Trophoblast cell (in vitro differentiated cells and primary cell): Measurements from ENCODE around the gene GP5.
A peak's percentile ranks its signal among the peaks of the same experiment; 100 is the strongest.

Experiments
- DNase-seq, 2 donors: peaks; one replicate each; pipeline ENCODE4 v3.0.0-alpha.2; 2016
- H2AFZ ChIP-seq: 2 replicates; pipeline ENCODE4 v1.6.1; 2013; ENCODE audit warnings: low read length, moderate library complexity, mild to moderate bottlenecking; ENCODE audit not compliant: insufficient read depth, poor library complexity
- H2AK5ac ChIP-seq: 2 replicates; pipeline ENCODE4 v1.6.1; 2013; ENCODE audit warnings: mild to moderate bottlenecking, low read length
- H2BK120ac ChIP-seq: 2 replicates; pipeline ENCODE4 v1.6.1; 2013; ENCODE audit warnings: low read length, mild to moderate bottlenecking, moderate library complexity; ENCODE audit not compliant: insufficient read depth, poor library complexity
- H2BK12ac ChIP-seq: 2 replicates; pipeline ENCODE4 v1.6.1; 2013; ENCODE audit warnings: mild to moderate bottlenecking, low read length, moderate library complexity
- H2BK5ac ChIP-seq: 2 replicates; pipeline ENCODE4 v1.6.1; 2013; ENCODE audit warnings: low read length, low read depth, moderate library complexity, mild to moderate bottlenecking; ENCODE audit not compliant: poor library complexity
- H3K14ac ChIP-seq: 2 replicates; pipeline ENCODE4 v1.6.1; 2013; ENCODE audit warnings: mild to moderate bottlenecking, low read length
- H3K18ac ChIP-seq: 2 replicates; pipeline ENCODE4 v1.6.1; 2013; ENCODE audit warnings: mild to moderate bottlenecking, low read length
- H3K23ac ChIP-seq: 2 replicates; pipeline ENCODE4 v1.6.1; 2013; ENCODE audit warnings: low read length
- H3K27ac ChIP-seq: 2 replicates; pipeline ENCODE4 v1.5.1; 2013; ENCODE audit warnings: low read depth, mild to moderate bottlenecking, inconsistent platforms, low read length, moderate library complexity
- H3K27me3 ChIP-seq: 2 replicates; pipeline ENCODE4 v1.6.1; 2013; ENCODE audit warnings: inconsistent platforms, mild to moderate bottlenecking, low read length, moderate library complexity; ENCODE audit not compliant: insufficient read depth
- H3K36me3 ChIP-seq, 2 experiments: 1 replicate in 1 of 2; 2 replicates in 1 of 2; pipeline ENCODE4 v1.6.1; 2013; ENCODE audit warnings: low read length in 2 of 2, mild to moderate bottlenecking in 2 of 2, moderate library complexity in 1 of 2; ENCODE audit not compliant: insufficient read depth in 2 of 2, control insufficient read depth in 1 of 2
- H3K4ac ChIP-seq: 2 replicates; pipeline ENCODE4 v1.6.1; 2013; ENCODE audit warnings: low read depth, mild to moderate bottlenecking, low read length, moderate library complexity
- H3K4me1 ChIP-seq, 2 experiments: 1 replicate in 1 of 2; 2 replicates in 1 of 2; pipeline ENCODE4 v1.6.1; 2013; ENCODE audit warnings: low read length in 2 of 2, mild to moderate bottlenecking in 2 of 2, moderate library complexity in 1 of 2; ENCODE audit not compliant: insufficient read depth in 2 of 2, control insufficient read depth in 1 of 2
- H3K4me2 ChIP-seq: 2 replicates; pipeline ENCODE4 v1.6.1; 2013; ENCODE audit warnings: inconsistent platforms, mild to moderate bottlenecking, low read length, moderate library complexity
- H3K4me3 ChIP-seq: 2 replicates; pipeline ENCODE4 v1.5.1; 2013; ENCODE audit warnings: mild to moderate bottlenecking, low read depth, low read length, inconsistent platforms
- H3K79me1 ChIP-seq: one replicate; pipeline ENCODE4 v1.6.1; 2013; ENCODE audit warnings: low read length
- H3K79me2 ChIP-seq: 2 replicates; pipeline ENCODE4 v1.6.1; 2013; ENCODE audit warnings: low read length, mild to moderate bottlenecking; ENCODE audit not compliant: control insufficient read depth, insufficient read depth, poor library complexity
- H3K9ac ChIP-seq: 2 replicates; pipeline ENCODE4 v1.6.1; 2013; ENCODE audit warnings: mild to moderate bottlenecking, low read length
- H3K9me3 ChIP-seq: 2 replicates; pipeline ENCODE4 v1.6.1; 2013; ENCODE audit warnings: low read depth, mild to moderate bottlenecking, control low read depth, inconsistent platforms, low read length; ENCODE audit not compliant: insufficient read depth
- H4K12ac ChIP-seq: 2 replicates; pipeline ENCODE4 v1.6.1; 2013; ENCODE audit warnings: low read depth, mild to moderate bottlenecking, low read length, moderate library complexity
- H4K8ac ChIP-seq: 2 replicates; pipeline ENCODE4 v1.6.1; 2013; ENCODE audit warnings: low read depth, mild to moderate bottlenecking, low read length, moderate library complexity
- H4K91ac ChIP-seq: one replicate; pipeline ENCODE4 v1.6.1; 2013; ENCODE audit warnings: low read depth, mild to moderate bottlenecking, low read length, moderate library complexity
- WGBS: extraction: QIAGEN DNeasy Blood & Tissue Kit; methylation state at CpG from one replicate; pipeline ENCODE4 v1.1.7; 2013; ENCODE audit warnings: missing lambda C conversion rate; ENCODE audit not compliant: insufficient read length, insufficient coverage; ENCODE audit errors: extremely low coverage; 5-methylcytosine and 5-hydroxymethylcytosine counted together

GP5 gene

DNA sequence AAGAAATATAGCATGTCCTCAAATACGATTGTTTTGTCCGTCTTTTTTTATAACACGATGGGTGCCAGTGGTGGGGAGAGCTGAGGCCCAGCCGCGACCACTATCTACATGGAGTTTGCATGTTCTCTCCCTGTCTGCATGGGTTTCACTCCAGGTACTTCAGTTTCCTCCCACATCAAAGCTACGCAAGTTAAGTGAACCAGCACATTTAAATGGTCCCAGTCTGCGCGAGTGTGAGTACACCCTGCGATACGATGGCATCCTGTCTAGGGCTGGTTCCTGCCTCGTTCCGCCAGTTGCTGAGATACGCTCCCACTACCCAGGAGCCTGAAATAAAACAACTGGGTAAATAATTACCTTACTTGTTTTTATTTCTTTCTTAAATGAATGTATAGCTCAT is 47.1 kb upstream of the GP5 start:
- no peak overlapping the region for H3K4me2 ChIP-seq
- no peak overlapping the region for H2BK5ac ChIP-seq
- H3K9me3 ChIP-seq, result no peaks in the 10 kb centered on the region
- H3K18ac ChIP-seq, result no peak overlapping the region
- peaks cover 10 to 11% of the 10 kb centered on the region in 2 experiments for H3K36me3 ChIP-seq
- no peaks in the 10 kb centered on the region for H3K79me1 ChIP-seq
- H3K14ac ChIP-seq, result no peak overlapping the region
- no peak overlapping the region for H4K8ac ChIP-seq
- no peak overlapping the region for H4K91ac ChIP-seq
- H3K4me1 ChIP-seq, result no peaks in the 10 kb centered on the region
- no peak overlapping the region for H3K27ac ChIP-seq
- WGBS, result no CpG with 5 or more reads among the region's 13 CpGs
- H3K4me3 ChIP-seq, result no peak overlapping the region
- no peak overlapping the region for H2AFZ ChIP-seq
- no peak overlapping the region for H3K23ac ChIP-seq
- no peaks in the 10 kb centered on the region for H3K27me3 ChIP-seq
- no peaks in the 10 kb centered on the region for H3K79me2 ChIP-seq
- no peak overlapping the region for H3K4ac ChIP-seq
- H4K12ac ChIP-seq, result no peak overlapping the region
- no peak overlapping the region for H2BK120ac ChIP-seq
- H2BK12ac ChIP-seq, result no peak overlapping the region
- no peak overlapping the region for H2AK5ac ChIP-seq
- H3K9ac ChIP-seq, result peak overlapping the region; percentile 53
- DNase-seq, result no peak

DNA sequence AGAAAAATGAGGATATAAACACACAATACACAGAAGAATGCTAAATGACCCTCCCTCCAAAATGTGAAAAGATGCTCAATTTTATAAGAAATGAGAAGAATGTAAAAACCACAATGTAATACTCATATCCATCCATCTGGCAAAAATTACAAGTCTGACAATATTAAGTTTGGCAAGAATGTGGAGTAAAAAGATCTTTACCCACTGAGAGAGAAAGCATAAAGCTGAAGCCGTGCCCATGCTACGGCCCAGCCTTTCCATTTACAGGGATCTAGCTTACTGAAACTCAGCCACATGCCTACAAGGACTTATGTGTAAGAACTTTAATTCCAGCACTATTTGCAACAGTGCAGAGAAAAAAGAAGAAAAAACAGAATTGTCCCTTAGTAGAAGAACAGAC is 44.8 kb upstream of the GP5 start:
- Histone ChIP-seq H3K14ac (no peak overlapping the region), H3K4me2 (no peak overlapping the region), H3K4me3 (no peak overlapping the region), H3K36me3 (peaks cover 9 to 11% of the 10 kb centered on the region in 2 experiments), H3K27ac (no peak overlapping the region), H3K27me3 (no peaks in the 10 kb centered on the region), H2BK5ac (no peak overlapping the region), H2AFZ (no peak overlapping the region), H3K4me1 (no peaks in the 10 kb centered on the region), H4K12ac (no peak overlapping the region), H3K79me1 (no peaks in the 10 kb centered on the region), H2BK12ac (no peak overlapping the region), H3K23ac (no peak overlapping the region), H2BK120ac (no peak overlapping the region), H4K8ac (no peak overlapping the region), H3K9ac (no peak overlapping the region), H4K91ac (no peak overlapping the region), H3K9me3 (no peaks in the 10 kb centered on the region), H3K4ac (no peak overlapping the region), H3K79me2 (no peaks in the 10 kb centered on the region), H3K18ac (no peak overlapping the region), H2AK5ac (no peak overlapping the region)
- no peak for DNase-seq
- no CpG with 5 or more reads among the region's 2 CpGs for WGBS

DNA sequence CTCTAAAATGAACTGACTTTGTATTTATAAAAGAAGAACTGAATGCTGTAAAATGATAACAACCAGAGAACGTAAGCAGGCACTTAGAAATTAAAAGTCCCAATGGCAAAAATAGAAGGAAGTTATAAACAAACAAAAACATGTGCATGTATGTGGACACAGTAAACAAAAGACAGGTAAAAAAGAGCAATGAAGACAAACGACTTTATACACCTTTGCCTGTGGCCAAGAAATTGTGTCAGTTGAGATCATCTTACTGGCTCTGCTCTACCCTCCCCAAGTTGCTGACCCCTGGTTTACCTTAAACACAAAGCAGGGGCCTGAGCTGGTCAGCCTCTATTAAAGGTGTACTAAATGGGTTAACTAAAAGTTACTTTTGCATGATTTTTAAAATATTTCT is 41.7 kb upstream of the GP5 start:
- no peak overlapping the region for H4K12ac ChIP-seq
- H3K79me2 ChIP-seq, result no peaks in the 10 kb centered on the region
- H4K8ac ChIP-seq, result no peak overlapping the region
- no peak for DNase-seq
- no peak overlapping the region for H2BK120ac ChIP-seq
- no peak overlapping the region for H3K4me2 ChIP-seq
- H2BK12ac ChIP-seq, result no peak overlapping the region
- H3K27ac ChIP-seq, result no peak overlapping the region
- no peaks in the 10 kb centered on the region for H3K79me1 ChIP-seq
- no CpG with 5 or more reads among the region's 2 CpGs for WGBS
- no peak overlapping the region for H3K14ac ChIP-seq
- H3K36me3 ChIP-seq, result peaks cover 7 to 14% of the 10 kb centered on the region in 2 experiments
- H2BK5ac ChIP-seq, result no peak overlapping the region
- no peaks in the 10 kb centered on the region for H3K27me3 ChIP-seq
- H3K18ac ChIP-seq, result no peak overlapping the region
- no peak overlapping the region for H3K23ac ChIP-seq
- H3K4me3 ChIP-seq, result no peak overlapping the region
- H2AK5ac ChIP-seq, result no peak overlapping the region
- H2AFZ ChIP-seq, result no peak overlapping the region
- no peak overlapping the region for H3K4ac ChIP-seq
- H4K91ac ChIP-seq, result no peak overlapping the region
- no peak overlapping the region for H3K9ac ChIP-seq
- no peaks in the 10 kb centered on the region for H3K9me3 ChIP-seq
- H3K4me1 ChIP-seq, result no peaks in the 10 kb centered on the region

DNA sequence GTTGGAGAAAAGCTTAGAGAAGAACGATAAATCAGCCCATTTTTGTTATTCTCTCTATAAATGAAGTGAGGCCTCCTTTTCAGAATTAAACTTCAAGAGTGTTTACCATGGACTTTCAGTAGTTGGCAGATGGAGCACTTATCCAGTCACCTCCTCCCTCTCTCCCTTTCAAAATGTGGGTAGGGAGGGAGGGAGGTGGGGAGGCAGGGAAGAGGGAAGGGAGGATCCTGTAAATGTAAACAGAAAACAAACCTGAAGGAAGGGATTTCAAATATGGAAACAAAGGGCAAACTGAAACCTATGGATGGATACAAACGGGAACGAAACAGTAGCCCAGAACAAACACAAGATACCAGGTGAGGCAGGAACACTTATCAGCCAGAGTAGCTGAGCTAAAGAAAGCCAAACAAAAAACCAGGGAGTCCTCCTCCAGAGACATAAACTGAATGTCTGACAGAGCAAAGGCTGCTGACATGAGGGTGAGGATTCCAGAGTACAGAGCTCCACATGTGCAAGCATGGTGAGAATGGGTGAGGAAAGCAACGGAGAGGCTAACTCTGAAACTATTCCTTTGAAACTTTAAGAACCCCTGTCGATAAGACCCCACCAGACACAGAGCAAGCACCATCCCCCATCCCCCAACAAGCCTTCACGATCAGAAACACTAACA is 41.0 kb upstream of the GP5 start:
- Histone ChIP-seq H4K12ac (no peak overlapping the region), H2AK5ac (no peak overlapping the region), H2AFZ (no peak overlapping the region), H2BK5ac (no peak overlapping the region), H4K91ac (no peak overlapping the region), H3K9me3 (no peaks in the 10 kb centered on the region), H3K79me2 (no peaks in the 10 kb centered on the region), H2BK12ac (no peak overlapping the region), H3K4ac (no peak overlapping the region), H3K27ac (no peak overlapping the region), H3K4me3 (no peak overlapping the region), H3K79me1 (no peaks in the 10 kb centered on the region), H3K36me3 (peaks cover 7 to 14% of the 10 kb centered on the region in 2 experiments), H4K8ac (no peak overlapping the region), H3K23ac (no peak overlapping the region), H3K4me1 (no peaks in the 10 kb centered on the region), H2BK120ac (no peak overlapping the region), H3K4me2 (no peak overlapping the region), H3K9ac (no peak overlapping the region), H3K27me3 (no peaks in the 10 kb centered on the region), H3K14ac (no peak overlapping the region), H3K18ac (no peak overlapping the region)
- no CpG with 5 or more reads among the region's 6 CpGs for WGBS
- DNase-seq, result no peak
